SU-DHL-6 (cell line): ENCODE measurements around the gene TEC.

ENCODE experiments used
- H2AFZ ChIP-seq: fragments of 200-600 bp; sonication (generic); 2 replicates; pipeline ENCODE4 v1.6.1; 2014; ENCODE audit warnings: low read depth, mild to moderate bottlenecking, moderate library complexity, mixed read lengths, antibody characterized with exemption, low read length; ENCODE audit not compliant: severe bottlenecking
- H3F3A ChIP-seq: fragments of 200-600 bp; shearing (Covaris generic); 2 replicates; pipeline ENCODE4 v1.6.0; 2016; ENCODE audit warnings: antibody characterized with exemption, mild to moderate bottlenecking; ENCODE audit not compliant: insufficient read depth
- H3K27ac ChIP-seq: fragments of 200-600 bp; sonication (generic); 2 replicates; pipeline ENCODE4 v1.5.1; 2016; ENCODE audit warnings: low read depth, mild to moderate bottlenecking, low read length, moderate library complexity, mixed read lengths
- H3K27me3 ChIP-seq: fragments of 200-600 bp; sonication (generic), shearing (Covaris generic); 2 replicates; pipeline ENCODE4 v1.6.0; 2014; ENCODE audit warnings: mild to moderate bottlenecking, low read length
- H3K36me3 ChIP-seq: fragments of 200-600 bp; sonication (generic); 2 replicates; pipeline ENCODE4 v1.6.1; 2014; ENCODE audit warnings: mild to moderate bottlenecking, low read length, mixed read lengths
- H3K4me2 ChIP-seq: fragments of 300-600, 200-600 bp; shearing (Covaris generic), sonication (generic); 2 replicates; pipeline ENCODE4 v1.6.0; 2014; ENCODE audit warnings: low read length, low read depth, mild to moderate bottlenecking; ENCODE audit not compliant: poor library complexity, severe bottlenecking
- H3K4me3 ChIP-seq: fragments of 200-600 bp; sonication (generic); 2 replicates; pipeline ENCODE4 v1.5.1; 2014; ENCODE audit warnings: antibody characterized with exemption, low read length, mild to moderate bottlenecking, mixed read lengths; ENCODE audit not compliant: insufficient read depth, poor library complexity, severe bottlenecking
- H3K79me2 ChIP-seq: fragments of 200-600 bp; sonication (generic); 2 replicates; pipeline ENCODE4 v1.6.1; 2014; ENCODE audit warnings: mild to moderate bottlenecking, low read length, moderate library complexity; ENCODE audit not compliant: insufficient read depth
- H3K9ac ChIP-seq: fragments of 200-600 bp; sonication (generic); 2 replicates; pipeline ENCODE4 v1.7.0; 2014; ENCODE audit warnings: mild to moderate bottlenecking, low read length
- H3K9me2 ChIP-seq: fragments of 200-600 bp; sonication (generic); replicated peaks from 2 replicates; pipeline ENCODE4 v1.6.1; 2014; ENCODE audit warnings: low read length; ENCODE audit not compliant: insufficient read depth
- H3K9me3 ChIP-seq: fragments of 200-600 bp; sonication (generic); 2 replicates; pipeline ENCODE4 v1.6.1; 2014; ENCODE audit warnings: low read length, mixed read lengths; ENCODE audit not compliant: insufficient read depth
- H4K20me1 ChIP-seq: fragments of 200-600 bp; sonication (generic); 2 replicates; pipeline ENCODE4 v1.6.1; 2014; ENCODE audit warnings: low read depth, mild to moderate bottlenecking, antibody characterized with exemption, low read length, moderate library complexity, mixed read lengths
- CTCF ChIP-seq: fragments of 200-600 bp; sonication (generic); IDR thresholded peaks from one replicate; pipeline ENCODE4 v1.5.1; 2017; ENCODE audit warnings: antibody characterized with exemption, mild to moderate bottlenecking, low read length, moderate library complexity; ENCODE audit not compliant: insufficient read depth, poor library complexity, severe bottlenecking
- EZH2phosphoT487 ChIP-seq: fragments of 200-600 bp; sonication (generic), shearing (Covaris generic); conservative IDR thresholded peaks from 2 replicates; pipeline ENCODE4 v1.6.1; 2018; ENCODE audit warnings: mild to moderate bottlenecking, antibody characterized with exemption, low read length, moderate library complexity, mixed read lengths

Gene TEC

GRCh38 chr4:48163746-48164145 lies 105.9 kb downstream of the TEC start:
- Histone ChIP-seq H3K9me3 (no peaks in the 10 kb centered on the region), H3K27me3 (no peaks in the 10 kb centered on the region), H2AFZ (no peak overlapping the region), H3F3A (no peaks in the 10 kb centered on the region), H3K27ac (no peak overlapping the region), H3K4me2 (no peak overlapping the region), H3K9me2 (no peaks in the 10 kb centered on the region), H3K4me3 (no peak overlapping the region), H4K20me1 (no peaks in the 10 kb centered on the region), H3K36me3 (peaks cover 67% of the 10 kb centered on the region), H3K79me2 (no peaks in the 10 kb centered on the region; the same call in 1 of the 2 replicates), H3K9ac (no peak overlapping the region)
- no peak for TF ChIP-seq CTCF
- TF ChIP-seq EZH2phosphoT487, result no peak

GRCh38 chr4:48162162-48162561 lies 107.5 kb downstream of the TEC start:
- Histone ChIP-seq H3K4me2 (no peak overlapping the region), H3K27ac (no peak overlapping the region), H2AFZ (no peak overlapping the region), H3K9me3 (no peaks in the 10 kb centered on the region), H4K20me1 (no peaks in the 10 kb centered on the region), H3K9me2 (no peaks in the 10 kb centered on the region), H3K27me3 (no peaks in the 10 kb centered on the region), H3F3A (no peaks in the 10 kb centered on the region), H3K36me3 (peaks cover 68% of the 10 kb centered on the region), H3K9ac (no peak overlapping the region), H3K79me2 (no peaks in the 10 kb centered on the region; the same call in 1 of the 2 replicates), H3K4me3 (no peak overlapping the region)
- TF ChIP-seq EZH2phosphoT487 (no peak), CTCF (no peak)

DNA sequence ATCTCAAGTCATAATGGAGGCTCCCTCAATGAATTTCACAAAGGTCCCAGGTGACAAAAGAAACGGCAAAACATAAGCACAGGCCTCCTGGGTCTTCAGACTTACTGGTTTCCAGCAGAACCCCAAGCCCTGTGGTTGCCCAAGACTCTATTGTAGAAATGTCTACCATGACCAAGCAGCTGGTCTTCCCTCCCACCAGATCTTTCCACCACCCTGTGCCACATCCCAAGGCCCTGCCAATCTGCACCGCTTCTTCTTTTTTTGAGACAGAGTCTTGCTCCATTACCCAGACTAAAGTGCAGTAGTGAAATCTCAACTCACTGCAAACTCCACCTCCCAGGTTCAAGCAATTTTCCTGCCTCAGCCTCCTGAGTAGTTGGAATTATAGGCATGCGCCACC lies 112.4 kb downstream of the TEC start:
- Histone ChIP-seq H3K9me2 (no peaks in the 10 kb centered on the region), H3K4me3 (no peak overlapping the region), H3F3A (no peaks in the 10 kb centered on the region), H3K9me3 (peaks cover 15% of the 10 kb centered on the region), H2AFZ (no peak overlapping the region), H4K20me1 (no peaks in the 10 kb centered on the region), H3K9ac (no peak overlapping the region), H3K36me3 (peaks cover 67% of the 10 kb centered on the region), H3K4me2 (no peak overlapping the region), H3K27ac (no peak overlapping the region), H3K27me3 (no peaks in the 10 kb centered on the region), H3K79me2 (no peaks in the 10 kb centered on the region; the same call in 1 of the 2 replicates)
- TF ChIP-seq CTCF (no peak), EZH2phosphoT487 (no peak)
